ENCODE results near the gene BNIP1. TPM values are rescaled to one million over a fixed set of nuclear protein-coding genes. Genes with fewer than 3 reads are reported as not detected.
"Not testable (repeated sequence)": the region's sequence is repeated elsewhere in the genome, so short reads cannot be mapped to it uniquely, and the experiment has no call there.

Gene BNIP1
- total and polyA plus RNA-seq, 3 experiments from 2014 or later = 16.8 to 26.5 (median 25.5) TPM

- Mint-ChIP-seq H3K27ac (no peak overlapping the region), H3K9me3 (peaks cover 3 to 15% (median 7%) of the 10 kb centered on the region in 5 donors), H3K27me3 (no peaks in the 10 kb centered on the region), H3K4me3 (no peak overlapping the region), H3K36me3 (peaks cover 22 to 74% (median 37%) of the 10 kb centered on the region in 3 donors), H3K4me1 (peaks cover 0 to 3% (median 0%) of the 10 kb centered on the region in 3 donors)
- CTCF ChIA-PET = no interaction called here
- no peaks in the 10 kb centered on the region for H3K9me3 ChIP-seq (ENCODE audit: low read length)
- H3K4me1 ChIP-seq (ENCODE audit: insufficient read depth, low read length) = no peaks in the 10 kb centered on the region
- H3K36me3 ChIP-seq (ENCODE audit: insufficient read depth, low read length) = peaks cover 15% of the 10 kb centered on the region
- DNase-seq = no peak
- H3K27me3 ChIP-seq (ENCODE audit: insufficient read depth, low read length, poor library complexity, severe bottlenecking) = no peaks in the 10 kb centered on the region
- no peak overlapping the region for H3K27ac ChIP-seq (ENCODE audit: low read depth, low read length)
- no peak overlapping the region for H3K4me3 ChIP-seq (ENCODE audit: low read length)
- POLR2A ChIA-PET = no interaction called here
Observed at GRCh38 chr5:173119719-173120118, 24.6 kb upstream of the BNIP1 start.

DNA sequence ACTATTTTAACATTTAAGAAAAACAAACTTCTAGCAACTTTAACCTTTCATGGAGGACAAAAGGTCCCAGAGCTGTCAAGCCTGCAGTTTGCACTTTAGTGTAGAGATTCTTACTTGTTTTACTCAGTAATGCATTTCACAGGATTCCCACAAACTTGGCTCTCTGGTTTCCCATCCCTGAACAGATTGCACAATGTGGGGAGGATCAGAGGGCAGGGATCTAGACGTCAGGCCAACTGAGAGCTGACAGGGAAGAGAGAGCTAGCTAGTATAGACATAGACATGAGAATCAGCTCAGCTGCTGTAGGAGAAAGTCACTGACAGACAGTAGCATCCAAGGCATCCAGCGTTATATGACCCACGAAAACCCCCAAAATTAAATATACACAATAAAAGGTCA lies 20.9 kb upstream of the BNIP1 start:
- no peaks in the 10 kb centered on the region for H3K9me3 ChIP-seq (ENCODE audit: low read length)
- CTCF ChIA-PET = interaction anchor here (0.7 kb wide), 1 partner anchor 18 kb away, joined by 3 read pairs; no protein-coding TSS in a partner anchor
- Mint-ChIP-seq H3K4me3 (no peak overlapping the region), H3K27me3 (no peaks in the 10 kb centered on the region), H3K36me3 (peaks cover 29 to 75% (median 35%) of the 10 kb centered on the region in 3 donors), H3K27ac (no peak overlapping the region), H3K4me1 (peaks cover 0 to 6% (median 6%) of the 10 kb centered on the region in 3 donors), H3K9me3 (peaks cover 3 to 13% (median 7%) of the 10 kb centered on the region in 5 donors)
- DNase-seq = no peak
- POLR2A ChIA-PET = no interaction called here
- H3K36me3 ChIP-seq (ENCODE audit: insufficient read depth, low read length) = peaks cover 15% of the 10 kb centered on the region
- H3K4me3 ChIP-seq (ENCODE audit: low read length) = no peak overlapping the region
- no peaks in the 10 kb centered on the region for H3K4me1 ChIP-seq (ENCODE audit: insufficient read depth, low read length)
- H3K27ac ChIP-seq (ENCODE audit: low read depth, low read length) = no peak overlapping the region
- H3K27me3 ChIP-seq (ENCODE audit: insufficient read depth, low read length, poor library complexity, severe bottlenecking) = no peaks in the 10 kb centered on the region

DNA sequence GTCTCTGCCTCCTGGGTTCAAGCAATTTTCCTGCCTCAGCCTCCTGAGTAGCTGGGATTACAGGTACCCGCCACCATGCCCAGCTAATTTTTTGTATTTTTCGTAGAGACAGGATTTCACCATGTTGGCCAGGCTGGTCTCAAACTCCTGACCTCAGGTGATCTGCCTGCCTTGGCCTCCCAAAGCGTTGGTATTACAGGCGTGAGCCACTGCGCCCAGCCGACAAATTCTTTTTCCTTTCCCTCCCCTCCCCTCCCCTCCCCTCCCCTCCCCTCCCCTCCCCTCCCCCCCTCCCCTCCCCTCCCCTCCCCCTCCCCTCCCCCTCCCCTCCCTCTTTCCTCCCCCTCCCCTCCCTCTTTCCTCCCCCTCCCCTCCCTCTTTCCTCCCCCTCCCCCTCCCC lies 12.2 kb upstream of the BNIP1 start:
- H3K36me3 Mint-ChIP-seq = peaks cover 0 to 69% (median 18%) of the 10 kb centered on the region in 3 donors
- CTCF ChIA-PET = not testable (repeated sequence)

DNA sequence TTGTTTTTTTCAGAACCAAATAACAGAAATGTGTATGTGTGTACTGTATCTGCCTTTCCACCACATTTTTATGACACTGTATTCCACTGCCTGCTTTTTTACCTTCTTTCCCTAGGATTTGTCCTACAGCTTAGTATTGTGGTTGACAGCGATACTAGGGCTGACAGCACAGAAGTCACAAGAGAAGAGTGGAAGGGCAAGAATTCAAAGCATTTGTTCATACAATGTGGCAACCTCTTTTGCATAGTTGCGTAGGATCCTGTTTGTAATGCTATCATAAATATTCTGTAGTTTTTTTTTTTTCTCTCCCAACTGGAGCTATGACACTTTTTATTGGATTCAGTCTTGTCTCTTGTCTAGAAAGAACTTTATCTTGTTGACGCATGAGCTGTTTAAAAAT lies 5.6 kb upstream of the BNIP1 start:
- CTCF ChIA-PET = no interaction called here

More for the DNA sequence above, 12.2 kb upstream of the BNIP1 start:
- H3K4me1 Mint-ChIP-seq; DNase-seq; H3K27me3 Mint-ChIP-seq; H3K4me3 Mint-ChIP-seq; H3K4me1 ChIP-seq (ENCODE audit: insufficient read depth, low read length); H3K9me3 Mint-ChIP-seq; H3K27ac ChIP-seq (ENCODE audit: low read depth, low read length); H3K4me3 ChIP-seq (ENCODE audit: low read length); H3K27me3 ChIP-seq (ENCODE audit: insufficient read depth, low read length, poor library complexity, severe bottlenecking); H3K9me3 ChIP-seq (ENCODE audit: low read length); POLR2A ChIA-PET: not testable (repeated sequence)
- H3K36me3 ChIP-seq (ENCODE audit: insufficient read depth, low read length) = peaks cover 26% of the 10 kb centered on the region
- peak overlapping the region in 1 of 8 donors; percentile 43 for H3K27ac Mint-ChIP-seq

DNA sequence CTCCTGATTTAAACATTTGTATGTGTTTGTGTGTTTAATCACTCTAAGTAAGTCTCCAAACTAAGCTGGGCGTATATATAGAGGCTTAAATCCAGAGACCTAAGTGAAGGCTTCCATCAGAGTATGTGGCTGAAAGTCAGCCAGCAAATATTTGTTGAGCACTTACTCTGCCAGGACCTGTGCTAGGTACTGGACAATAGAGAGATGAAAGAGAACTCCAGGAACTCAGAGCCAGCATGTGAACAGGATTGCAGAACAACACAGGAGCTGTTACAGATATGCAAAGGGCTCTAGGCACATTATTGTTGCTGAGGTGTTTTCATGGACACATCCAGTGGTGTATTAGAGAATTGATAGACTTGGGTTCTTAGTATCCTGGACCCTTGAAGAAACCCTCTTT lies 4.7 kb upstream of the BNIP1 start:
- Histone ChIP-seq H3K27ac (ENCODE audit: low read depth, low read length) (no peak overlapping the region), H3K4me3 (ENCODE audit: low read length) (no peak overlapping the region), H3K9me3 (ENCODE audit: low read length) (no peaks in the 10 kb centered on the region), H3K4me1 (ENCODE audit: insufficient read depth, low read length) (no peaks in the 10 kb centered on the region), H3K36me3 (ENCODE audit: insufficient read depth, low read length) (peaks cover 4% of the 10 kb centered on the region), H3K27me3 (ENCODE audit: insufficient read depth, low read length, poor library complexity, severe bottlenecking) (no peaks in the 10 kb centered on the region)
- Mint-ChIP-seq H3K9me3 (no peaks in the 10 kb centered on the region), H3K27me3 (peaks cover 0 to 3% of the 10 kb centered on the region in 2 donors), H3K27ac (peak overlapping the region in 3 of 8 donors; percentile 11 to 89 (median 80)), H3K36me3 (peaks cover 0 to 39% (median 5%) of the 10 kb centered on the region in 3 donors), H3K4me1 (peaks cover 3 to 6% (median 5%) of the 10 kb centered on the region in 3 donors), H3K4me3 (no peak overlapping the region)
- CTCF ChIA-PET = interaction anchor here (1.3 to 1.9 kb wide), 2 partner anchors 82 to 156 kb away, joined by 3 to 9 read pairs; partner anchors contain the start of gene ATP6V0E1
- POLR2A ChIA-PET = interaction anchor here (1.1 kb wide), 1 partner anchor 156 kb away, joined by 3 read pairs; the partner anchor contains the start of gene ATP6V0E1
- DNase-seq = no peak

More for the DNA sequence above, 5.6 kb upstream of the BNIP1 start:
- Mint-ChIP-seq H3K4me3 (no peak overlapping the region), H3K9me3 (no peaks in the 10 kb centered on the region), H3K27ac (peak overlapping the region in 3 of 8 donors; percentile 2 to 89 (median 15)), H3K4me1 (no peaks in the 10 kb centered on the region), H3K27me3 (no peaks in the 10 kb centered on the region), H3K36me3 (peaks cover 0 to 43% (median 5%) of the 10 kb centered on the region in 3 donors)
- Histone ChIP-seq H3K36me3 (ENCODE audit: insufficient read depth, low read length) (peaks cover 10% of the 10 kb centered on the region), H3K27me3 (ENCODE audit: insufficient read depth, low read length, poor library complexity, severe bottlenecking) (no peaks in the 10 kb centered on the region), H3K4me1 (ENCODE audit: insufficient read depth, low read length) (no peaks in the 10 kb centered on the region), H3K9me3 (ENCODE audit: low read length) (no peaks in the 10 kb centered on the region), H3K4me3 (ENCODE audit: low read length) (no peak overlapping the region), H3K27ac (ENCODE audit: low read depth, low read length) (no peak overlapping the region)
- POLR2A ChIA-PET = no interaction called here
- DNase-seq = no peak

DNA sequence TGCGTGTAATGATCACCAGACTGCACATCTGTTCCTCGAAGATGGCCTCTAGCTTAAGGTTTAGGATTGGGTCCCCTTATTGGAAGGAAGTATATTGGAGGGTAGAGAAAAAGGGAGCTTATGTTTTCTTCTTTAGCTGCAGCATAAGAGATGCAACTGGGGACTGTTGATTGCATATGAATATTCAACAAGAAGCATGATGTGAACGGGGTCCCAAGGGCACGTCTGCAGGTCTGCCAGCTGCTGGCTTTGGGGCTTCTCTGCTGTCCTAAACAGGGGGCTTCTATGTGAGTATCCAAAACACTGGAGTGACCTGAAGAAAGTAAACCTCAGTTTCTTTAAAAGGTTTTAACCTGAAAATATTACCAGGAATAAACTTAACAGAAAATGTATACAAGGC lies 3.6 kb upstream of the BNIP1 start:
- Histone ChIP-seq H3K9me3 (ENCODE audit: low read length) (no peaks in the 10 kb centered on the region), H3K27me3 (ENCODE audit: insufficient read depth, low read length, poor library complexity, severe bottlenecking) (no peaks in the 10 kb centered on the region), H3K4me3 (ENCODE audit: low read length) (no peak overlapping the region), H3K4me1 (ENCODE audit: insufficient read depth, low read length) (peaks cover 4% of the 10 kb centered on the region), H3K27ac (ENCODE audit: low read depth, low read length) (no peak overlapping the region), H3K36me3 (ENCODE audit: insufficient read depth, low read length) (peaks cover 4% of the 10 kb centered on the region)
- H3K27me3 Mint-ChIP-seq = peaks cover 0 to 3% of the 10 kb centered on the region in 2 donors
- no peaks in the 10 kb centered on the region for H3K9me3 Mint-ChIP-seq
- H3K27ac Mint-ChIP-seq = peak overlapping the region in 3 of 8 donors; percentile 19 to 89 (median 21)
- no peak for DNase-seq
- peaks cover 7 to 14% (median 13%) of the 10 kb centered on the region in 3 donors for H3K4me1 Mint-ChIP-seq
- ChIA-PET CTCF (interaction anchor here (1.3 to 1.9 kb wide), 3 partner anchors 83 to 157 kb away, joined by 3 to 9 read pairs (median 4); partner anchors contain the start of gene ATP6V0E1), POLR2A (interaction anchor here (1.1 kb wide), 1 partner anchor 157 kb away, joined by 3 read pairs; the partner anchor contains the start of gene ATP6V0E1)
- H3K36me3 Mint-ChIP-seq = peaks cover 0 to 36% (median 5%) of the 10 kb centered on the region in 3 donors
- peak overlapping the region in 1 of 7 donors; percentile 35 for H3K4me3 Mint-ChIP-seq

DNA sequence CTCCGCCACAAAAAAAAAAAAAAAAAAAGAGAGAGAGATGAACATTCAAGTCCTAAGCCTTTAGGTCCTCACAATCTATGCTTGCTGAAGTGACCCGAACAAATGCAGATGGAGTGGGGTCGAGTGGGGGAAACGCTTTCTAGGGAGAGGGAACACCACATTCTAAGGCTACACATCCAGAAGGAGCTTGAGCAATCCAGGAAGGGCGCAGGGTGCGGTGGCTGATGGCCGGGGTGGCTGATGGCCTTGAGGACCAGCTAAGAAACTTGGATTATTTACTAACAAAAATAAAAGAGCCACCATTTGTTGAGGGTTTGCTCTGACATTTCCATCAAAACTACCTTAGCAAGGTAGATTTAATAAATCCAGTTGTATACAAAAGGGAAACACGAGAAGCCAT lies 764 bp upstream of the BNIP1 start:
- ChIA-PET POLR2A (no interaction called here), CTCF (interaction anchor here (1.9 to 2.9 kb wide), 2 partner anchors 86 to 182 kb away, joined by 7 to 8 read pairs; no protein-coding TSS in a partner anchor)
- DNase-seq = no peak
- H3K9me3 ChIP-seq (ENCODE audit: low read length) = no peaks in the 10 kb centered on the region
- H3K27ac Mint-ChIP-seq = peak overlapping the region in 4 of 8 donors; percentile 17 to 75 (median 66)
- no peak overlapping the region for H3K4me3 ChIP-seq (ENCODE audit: low read length)
- H3K4me3 Mint-ChIP-seq = peak overlapping the region in 2 of 7 donors; percentile 19 to 47
- H3K27me3 ChIP-seq (ENCODE audit: insufficient read depth, low read length, poor library complexity, severe bottlenecking) = no peaks in the 10 kb centered on the region
- no peaks in the 10 kb centered on the region for H3K9me3 Mint-ChIP-seq
- peaks cover 0 to 40% (median 3%) of the 10 kb centered on the region in 3 donors for H3K36me3 Mint-ChIP-seq
- peaks cover 5% of the 10 kb centered on the region for H3K36me3 ChIP-seq (ENCODE audit: insufficient read depth, low read length)
- no peak overlapping the region for H3K27ac ChIP-seq (ENCODE audit: low read depth, low read length)
- H3K4me1 ChIP-seq (ENCODE audit: insufficient read depth, low read length) = peaks cover 4% of the 10 kb centered on the region
- H3K4me1 Mint-ChIP-seq = peaks cover 10 to 24% (median 23%) of the 10 kb centered on the region in 3 donors
- peaks cover 0 to 3% of the 10 kb centered on the region in 2 donors for H3K27me3 Mint-ChIP-seq

DNA sequence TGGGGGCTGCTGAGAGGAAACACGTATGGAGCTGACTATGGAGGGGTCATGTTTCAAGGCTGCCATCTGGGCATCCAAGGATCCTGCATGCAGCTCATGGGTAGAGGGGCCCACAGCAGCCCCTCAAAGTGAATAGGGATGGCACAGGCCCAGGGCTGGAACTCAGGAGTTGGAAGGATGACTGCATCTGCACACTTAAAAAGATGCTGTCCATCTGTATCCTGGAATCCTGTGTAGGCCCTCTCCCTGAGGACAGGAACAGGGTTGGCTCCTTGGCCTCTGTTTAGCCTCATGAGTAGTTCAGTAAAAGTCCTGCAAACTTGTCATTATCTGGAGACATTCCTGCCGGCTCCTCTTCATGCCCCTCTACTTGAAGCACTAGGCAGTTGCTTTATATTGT lies 4.0 kb downstream of the BNIP1 start:
- Histone ChIP-seq H3K27ac (ENCODE audit: low read depth, low read length) (no peak overlapping the region), H3K4me1 (ENCODE audit: insufficient read depth, low read length) (peaks cover 4% of the 10 kb centered on the region), H3K4me3 (ENCODE audit: low read length) (no peak overlapping the region), H3K9me3 (ENCODE audit: low read length) (no peaks in the 10 kb centered on the region), H3K36me3 (ENCODE audit: insufficient read depth, low read length) (peaks cover 9% of the 10 kb centered on the region), H3K27me3 (ENCODE audit: insufficient read depth, low read length, poor library complexity, severe bottlenecking) (no peaks in the 10 kb centered on the region)
- H3K4me1 Mint-ChIP-seq = peaks cover 11 to 26% (median 24%) of the 10 kb centered on the region in 3 donors
- H3K27ac Mint-ChIP-seq = peak overlapping the region in 1 of 8 donors; percentile 18
- H3K4me3 Mint-ChIP-seq = peak overlapping the region in 1 of 7 donors; percentile 4
- no peaks in the 10 kb centered on the region for H3K9me3 Mint-ChIP-seq
- peaks cover 15 to 68% (median 25%) of the 10 kb centered on the region in 3 donors for H3K36me3 Mint-ChIP-seq
- H3K27me3 Mint-ChIP-seq = peaks cover 0 to 3% of the 10 kb centered on the region in 2 donors
- ChIA-PET CTCF (interaction anchor here (1.9 kb wide), 1 partner anchor 165 kb away, joined by 6 read pairs; the partner anchor contains the start of gene ATP6V0E1), POLR2A (no interaction called here)
- DNase-seq = no peak
